ENCODE measurements around the gene TTC29.

TTC29 gene, protein sequence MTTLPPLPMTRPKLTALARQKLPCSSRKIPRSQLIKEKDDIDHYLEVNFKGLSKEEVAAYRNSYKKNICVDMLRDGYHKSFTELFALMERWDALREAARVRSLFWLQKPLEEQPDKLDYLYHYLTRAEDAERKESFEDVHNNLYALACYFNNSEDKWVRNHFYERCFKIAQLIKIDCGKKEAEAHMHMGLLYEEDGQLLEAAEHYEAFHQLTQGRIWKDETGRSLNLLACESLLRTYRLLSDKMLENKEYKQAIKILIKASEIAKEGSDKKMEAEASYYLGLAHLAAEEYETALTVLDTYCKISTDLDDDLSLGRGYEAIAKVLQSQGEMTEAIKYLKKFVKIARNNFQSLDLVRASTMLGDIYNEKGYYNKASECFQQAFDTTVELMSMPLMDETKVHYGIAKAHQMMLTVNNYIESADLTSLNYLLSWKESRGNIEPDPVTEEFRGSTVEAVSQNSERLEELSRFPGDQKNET

DNA sequence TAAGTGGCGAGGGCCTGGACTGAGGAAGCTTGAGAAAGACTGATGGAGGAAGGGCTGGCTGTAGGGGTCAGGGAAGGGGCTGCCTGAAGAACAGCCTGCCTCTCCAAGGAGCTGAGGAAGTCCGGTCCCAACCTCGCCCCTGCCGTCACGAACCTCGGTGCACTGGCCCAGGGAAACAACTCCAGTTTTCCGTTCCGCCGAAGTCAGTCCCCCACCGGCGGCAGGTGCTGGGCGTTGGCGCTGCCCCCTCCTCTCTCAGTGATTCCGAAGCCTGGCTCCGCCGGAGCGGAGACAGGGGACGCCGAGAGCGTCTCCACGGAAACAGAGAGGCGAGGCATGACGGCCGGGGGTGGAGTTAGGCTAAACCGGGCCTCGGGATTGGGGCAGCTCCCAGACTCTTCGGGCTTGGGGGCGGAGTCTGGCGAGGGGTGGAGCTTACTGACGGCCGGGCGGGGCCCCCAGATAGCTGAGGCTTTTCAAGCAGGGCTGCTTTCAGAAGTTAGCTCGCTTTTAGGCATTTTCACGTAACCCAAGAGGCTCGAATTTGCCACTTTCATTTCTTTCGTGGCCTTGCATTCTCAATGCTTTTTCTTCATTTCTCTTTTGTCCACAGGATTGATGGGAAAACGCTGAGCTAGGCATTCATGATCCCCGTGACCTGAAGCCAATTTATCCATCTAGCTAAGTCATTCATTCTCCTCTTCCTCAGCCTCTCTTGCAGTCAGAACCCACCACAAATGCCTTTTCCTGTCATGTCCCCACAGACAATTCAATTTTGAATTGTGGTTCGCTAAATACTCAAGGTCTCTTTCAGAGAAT lies at the start of gene TTC29:
Gene TTC29 (minus strand): TSS at position 309 of the 819 bp plus-strand sequence. CDS start 5,969 bp downstream, outside the sequence.
- DNase-seq = peak; percentile 83

DNA sequence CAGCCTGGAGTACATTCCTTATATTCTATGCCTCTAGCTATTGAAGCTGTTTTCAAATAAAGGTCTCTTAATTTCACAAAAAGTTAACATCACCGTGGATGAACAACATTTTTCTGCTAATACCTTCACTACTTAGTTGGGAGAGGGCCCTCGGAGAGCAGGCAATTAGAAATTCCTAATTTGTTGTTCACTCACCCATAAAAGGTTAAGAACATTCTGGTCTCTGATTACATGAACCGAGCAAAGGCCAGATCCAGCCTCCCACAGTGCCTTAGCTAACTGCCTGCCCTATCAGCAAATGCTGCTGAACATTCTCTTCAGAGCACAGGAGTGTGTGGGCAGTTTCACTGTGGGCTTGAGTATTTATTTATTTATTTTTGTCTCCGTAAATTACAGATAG lies 36.0 kb upstream of the TTC29 start:
- no peak for DNase-seq

DNA sequence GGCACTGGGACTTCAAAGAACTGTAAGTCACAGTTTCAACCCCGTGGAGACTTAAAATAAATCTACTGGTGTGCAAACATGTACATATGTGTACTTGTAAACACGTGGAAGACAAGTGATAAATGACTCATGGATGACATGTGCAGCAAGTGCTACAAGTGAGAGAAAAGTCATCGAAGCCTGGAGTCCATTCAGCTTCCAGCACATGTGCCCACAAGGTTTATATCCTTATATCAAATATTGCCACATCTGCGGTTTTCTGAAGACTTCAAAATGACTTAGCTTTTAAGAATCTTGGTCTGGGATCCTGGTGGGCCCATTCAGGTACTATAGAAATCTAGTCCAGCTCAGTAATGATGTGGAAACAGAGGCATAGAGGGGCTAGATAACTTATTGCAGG lies 33.0 kb upstream of the TTC29 start:
- DNase-seq = no peak

DNA sequence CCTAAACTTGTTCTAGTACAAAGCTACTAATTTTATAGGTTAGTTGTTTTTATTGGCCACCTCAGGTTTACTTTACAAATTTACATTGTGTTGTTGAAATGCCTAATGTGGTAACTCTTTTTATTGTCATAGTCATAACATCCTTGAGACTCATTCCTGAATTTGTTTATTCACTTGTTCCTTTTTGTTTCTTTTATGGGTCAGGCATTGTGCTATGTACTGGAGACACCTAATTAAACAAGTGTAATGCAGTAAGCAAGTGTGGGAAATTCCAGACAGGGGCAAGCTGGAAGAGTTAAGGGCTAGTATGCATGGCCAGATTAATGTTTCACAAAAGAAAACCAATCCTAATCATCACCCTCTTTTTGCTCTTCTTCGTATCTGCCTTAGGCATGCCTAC lies 30.5 kb upstream of the TTC29 start:
- DNase-seq = no peak

DNA sequence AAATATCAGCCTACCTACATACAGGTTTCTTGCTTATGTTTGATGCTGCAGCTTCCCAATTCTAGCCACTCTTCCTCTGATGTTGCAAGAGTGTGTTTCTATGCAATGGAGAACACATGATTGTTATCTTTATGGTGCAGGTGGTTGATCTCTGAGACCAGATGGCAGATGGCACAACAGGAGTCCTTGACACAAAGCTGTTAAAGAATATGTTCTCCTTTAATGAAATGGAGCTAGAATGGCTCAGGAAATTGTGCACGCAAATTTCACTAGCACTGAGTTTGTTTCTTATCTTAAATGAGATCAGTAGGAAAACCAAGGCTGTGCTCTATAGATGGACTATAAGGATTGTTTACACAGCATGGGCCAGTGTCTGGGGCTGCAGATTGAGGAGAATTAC lies 29.9 kb upstream of the TTC29 start:
- no peak for DNase-seq

DNA sequence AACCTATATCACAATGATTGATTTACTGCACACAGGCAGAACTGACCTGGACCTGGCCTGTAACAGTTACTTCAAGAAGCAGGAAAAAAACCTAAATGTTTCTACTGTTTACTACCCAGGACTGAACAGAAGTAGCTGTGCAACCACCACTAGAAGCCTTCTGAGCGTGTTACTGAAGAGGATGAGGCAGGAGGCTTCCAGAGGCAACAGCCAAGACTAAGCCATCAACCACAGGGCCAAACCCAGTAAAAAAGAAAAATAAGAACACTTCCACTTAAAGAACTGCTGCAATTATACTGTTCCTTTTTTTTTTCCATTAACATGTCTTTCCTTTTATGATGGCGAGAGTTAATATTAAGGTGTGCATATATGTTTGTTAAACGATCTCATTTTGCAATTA lies 29.4 kb upstream of the TTC29 start:
- no peak for DNase-seq

DNA sequence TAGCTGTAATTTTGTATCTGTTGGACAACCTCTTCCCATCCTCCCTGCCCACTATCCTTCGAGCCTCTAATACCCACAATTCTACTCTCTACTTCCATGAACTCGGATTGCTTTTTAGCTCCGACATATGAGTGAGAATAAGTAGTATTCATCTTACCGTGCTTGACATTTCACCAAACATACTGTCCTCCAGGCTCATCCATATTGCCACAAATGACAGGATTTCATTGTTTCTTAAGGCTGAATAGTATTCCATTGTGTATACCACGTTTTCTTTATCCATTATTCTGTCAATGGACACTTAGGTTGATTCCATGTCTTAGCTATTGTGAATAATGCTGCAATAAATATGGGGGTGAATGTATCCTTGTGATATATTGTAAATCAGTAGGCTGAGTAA lies 26.4 kb upstream of the TTC29 start:
- no peak for DNase-seq

DNA sequence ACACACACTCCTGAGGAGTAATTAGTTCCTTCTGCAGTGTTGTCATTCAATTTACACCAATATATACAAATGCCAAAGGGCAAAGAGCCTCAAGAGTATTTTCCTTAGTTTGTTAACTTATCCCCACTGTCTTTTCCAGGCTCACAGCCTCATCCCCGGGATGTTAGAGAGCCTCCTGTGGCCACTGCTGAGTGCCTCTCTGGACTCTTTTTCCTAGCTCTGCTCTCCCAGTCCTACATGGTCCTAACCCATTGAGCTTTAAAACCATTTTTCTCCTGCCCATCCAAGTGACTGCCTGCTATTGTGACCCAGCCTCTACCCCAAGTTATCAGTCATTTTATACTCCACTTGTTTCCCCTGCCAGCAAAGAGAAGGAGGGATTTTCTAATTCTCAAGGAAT lies 23.5 kb upstream of the TTC29 start:
- DNase-seq = no peak

DNA sequence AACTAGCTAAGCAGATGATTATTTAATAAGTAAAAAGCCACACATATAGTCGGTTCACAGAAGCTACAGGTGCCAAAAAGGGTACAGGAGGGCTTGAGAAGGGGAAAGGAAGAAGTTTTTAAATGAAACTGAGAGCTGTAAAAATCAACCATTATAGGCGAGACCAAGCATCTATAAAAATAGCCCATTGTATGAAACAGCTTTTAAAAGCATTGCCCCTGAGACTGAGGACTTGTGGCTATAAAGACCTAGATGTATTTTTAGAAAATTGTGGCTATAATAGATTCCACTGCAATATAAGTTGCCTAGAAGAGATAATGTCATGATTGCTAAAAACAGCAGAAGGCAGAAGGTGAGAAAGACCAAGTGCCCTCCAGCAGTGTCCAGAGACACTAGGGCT lies 15.0 kb upstream of the TTC29 start:
- DNase-seq = no peak

DNA sequence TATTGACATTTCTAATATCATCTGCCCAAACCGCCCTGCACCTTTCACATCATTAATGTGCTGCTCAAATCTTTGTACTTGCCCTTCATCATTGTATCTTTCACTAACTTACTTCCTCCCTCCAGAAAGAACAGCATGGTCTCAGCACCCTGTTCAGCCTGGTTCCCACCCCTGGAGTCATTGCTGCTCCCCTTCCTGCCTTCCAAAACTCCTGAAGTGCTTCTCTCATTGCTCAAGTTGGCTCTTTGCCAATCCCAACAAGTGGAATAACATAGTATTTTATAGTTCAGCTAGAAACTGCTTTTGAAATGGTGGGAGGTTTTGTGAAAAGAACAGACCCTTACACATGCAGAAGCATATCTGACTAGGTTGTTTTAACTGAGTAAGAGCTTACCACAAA lies 14.0 kb upstream of the TTC29 start:
- no peak for DNase-seq

DNA sequence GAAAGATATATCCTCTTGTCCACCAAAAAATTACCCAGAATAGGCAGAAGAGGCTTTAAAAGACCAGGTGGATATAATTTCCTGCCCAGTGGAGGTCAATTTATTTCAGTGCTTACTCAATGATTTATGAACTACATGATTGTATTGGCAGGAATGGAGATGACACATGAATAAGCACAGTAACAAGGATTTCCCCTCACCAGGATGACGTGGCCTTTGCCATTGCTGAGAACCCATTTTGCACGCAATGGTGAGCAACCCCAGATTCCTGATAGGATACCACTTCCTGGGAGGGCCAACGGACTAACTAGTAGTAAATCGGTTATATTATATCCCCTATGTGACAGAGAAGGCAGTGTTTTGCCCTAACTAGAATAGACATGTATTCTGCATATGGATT lies 11.6 kb upstream of the TTC29 start:
- no peak for DNase-seq

DNA sequence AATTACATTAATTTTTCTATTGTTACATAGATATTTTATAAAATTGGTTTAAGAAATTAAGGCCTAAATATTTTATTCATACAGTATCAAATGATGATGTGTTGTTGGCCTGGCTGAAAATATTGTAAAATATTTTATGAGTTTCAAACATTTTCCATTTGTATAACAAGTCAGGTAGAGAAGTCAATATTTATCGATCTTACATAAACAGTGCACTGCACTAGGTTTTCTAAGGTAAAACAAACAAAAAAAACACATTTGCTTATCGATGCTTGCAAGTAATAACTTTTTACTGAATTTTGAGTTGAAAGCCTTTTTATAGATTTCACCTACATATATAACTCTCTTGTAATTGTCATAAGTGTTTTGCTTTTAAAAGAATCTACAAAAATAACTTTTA lies 7.2 kb upstream of the TTC29 start:
- DNase-seq = no peak

DNA sequence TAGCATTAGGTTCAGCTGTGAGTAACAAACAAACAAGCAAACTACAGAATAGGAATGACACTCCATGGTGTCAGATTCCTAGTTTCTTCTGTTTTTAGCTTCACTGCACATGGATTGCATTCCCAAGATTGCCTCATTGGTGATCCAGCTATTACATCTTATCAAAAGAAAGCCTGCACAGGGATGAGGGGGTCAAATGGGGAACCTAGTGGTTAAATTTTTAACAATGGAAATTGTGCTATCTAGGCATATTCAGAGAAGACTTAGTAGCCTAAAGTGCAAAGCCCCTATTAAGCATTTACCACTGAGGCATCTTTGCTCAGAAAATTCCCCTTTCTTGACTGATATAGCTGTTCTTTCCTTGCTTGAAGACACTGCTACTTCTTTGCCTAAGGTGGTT lies 3.9 kb upstream of the TTC29 start:
- DNase-seq = no peak

DNA sequence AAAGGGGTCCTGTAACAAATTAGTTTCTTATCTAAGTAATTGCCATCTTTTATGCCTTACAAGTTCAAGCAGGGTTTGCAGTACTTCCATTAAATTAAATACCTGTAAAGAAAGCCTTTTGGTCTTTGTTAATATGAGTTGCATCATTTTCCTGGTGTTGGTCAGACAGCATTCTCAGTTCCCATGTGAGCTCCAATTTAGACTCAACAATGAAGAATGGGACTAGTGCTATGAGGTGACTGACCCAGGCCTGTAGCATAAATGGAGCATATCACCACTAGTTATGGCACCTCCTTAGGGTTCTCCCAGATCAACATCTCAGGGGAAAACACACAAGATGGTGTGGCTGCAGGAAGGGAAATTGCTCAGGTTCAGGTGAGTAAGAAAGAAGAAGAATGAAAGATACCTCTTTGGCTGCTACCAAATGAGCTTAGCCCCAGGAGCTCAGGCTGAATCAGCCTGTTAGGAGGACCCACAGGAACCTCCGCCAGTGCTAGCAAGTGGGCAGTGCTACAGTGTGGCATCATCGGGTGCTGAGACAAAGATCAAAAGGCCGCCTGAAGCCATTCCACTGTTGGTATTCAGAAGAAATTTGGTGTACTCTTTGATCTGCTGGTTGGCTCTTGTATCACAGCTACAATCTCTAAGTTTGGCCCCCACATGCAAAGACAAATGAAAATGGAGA lies 1.8 kb downstream of the TTC29 start:
- no peak for DNase-seq

DNA sequence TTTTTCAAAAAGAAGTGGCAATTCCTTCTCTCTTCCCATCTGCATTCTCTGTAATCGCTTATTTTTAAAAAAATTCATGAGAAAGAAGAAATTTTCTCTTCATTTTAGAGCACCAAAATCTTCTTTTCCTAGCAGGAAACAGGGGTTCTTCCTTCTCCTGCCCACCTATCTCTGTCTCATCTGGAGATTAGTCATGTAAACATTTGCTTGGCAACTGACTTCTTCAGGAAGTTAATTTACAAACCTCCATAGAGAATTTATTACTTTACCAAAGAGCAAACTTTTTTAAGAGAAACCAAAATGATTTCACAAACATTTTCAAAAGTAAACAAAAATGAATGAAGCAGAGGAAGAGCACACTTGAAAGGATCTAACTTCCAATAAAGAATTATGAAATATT lies 13.5 kb downstream of the TTC29 start:
- no peak for DNase-seq

DNA sequence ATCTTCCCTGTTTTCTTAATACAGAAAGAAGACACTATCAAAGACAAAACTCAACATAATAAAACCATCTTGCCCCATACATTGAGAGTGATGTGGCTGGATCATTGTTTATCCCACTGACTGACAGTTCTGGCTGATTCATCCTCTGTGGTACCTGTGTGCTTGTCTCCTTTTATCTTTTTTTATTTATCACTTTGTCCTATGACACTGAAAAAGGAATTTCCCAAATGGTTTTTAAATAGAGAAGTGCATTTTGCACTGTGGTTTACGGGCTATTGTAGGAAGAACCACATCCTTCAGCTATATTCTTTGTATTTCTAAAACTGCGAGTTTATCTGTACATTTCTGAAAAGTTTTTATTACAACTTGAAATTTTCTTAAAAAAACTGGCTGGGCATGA lies 15.0 kb downstream of the TTC29 start:
- no peak for DNase-seq

DNA sequence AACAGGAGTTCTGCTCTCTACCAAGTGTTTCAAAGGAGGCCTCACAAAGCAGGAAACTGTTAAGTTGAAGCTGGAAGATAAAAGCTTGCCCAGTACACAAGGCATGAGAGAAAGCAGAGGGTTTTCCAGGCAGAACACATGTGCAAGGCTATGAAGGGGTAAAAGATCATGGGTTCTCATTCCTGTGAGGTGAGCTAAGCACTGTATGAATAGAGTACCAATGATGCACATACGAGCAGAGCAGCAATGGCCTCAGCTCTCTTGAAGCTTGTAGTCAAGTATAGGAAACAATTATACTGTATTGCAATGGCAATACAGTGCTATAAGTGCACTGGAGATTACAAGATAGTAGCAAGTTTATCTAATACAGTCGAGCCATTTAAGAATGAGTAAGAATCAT lies 18.0 kb downstream of the TTC29 start:
- no peak for DNase-seq

DNA sequence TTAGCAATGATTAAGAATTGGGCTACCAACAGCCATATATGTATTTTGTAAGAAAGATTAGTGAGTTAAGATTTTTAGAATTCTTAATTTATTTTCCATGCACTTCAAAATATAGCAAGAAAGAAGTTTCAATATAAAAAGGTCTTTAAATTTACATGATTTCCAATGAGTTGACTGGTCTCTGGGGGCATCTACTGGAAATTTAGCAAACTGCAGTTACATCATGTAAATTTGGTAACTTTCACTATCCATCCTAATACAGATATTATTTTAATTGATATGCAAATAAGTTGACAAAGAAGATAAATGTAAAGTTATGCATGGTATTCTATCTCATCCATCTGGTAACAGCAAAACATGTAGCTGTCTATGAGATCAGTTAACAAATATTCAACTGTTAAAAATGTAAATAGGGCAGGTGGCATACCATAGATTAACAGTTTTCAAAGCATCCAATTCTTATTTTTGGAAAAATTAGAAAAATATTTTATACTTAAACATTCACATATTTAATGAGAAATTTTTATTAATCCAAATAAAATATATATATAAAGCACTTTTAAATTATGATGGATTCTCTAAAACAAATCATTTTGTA lies 29.1 kb downstream of the TTC29 start:
- no peak for DNase-seq

DNA sequence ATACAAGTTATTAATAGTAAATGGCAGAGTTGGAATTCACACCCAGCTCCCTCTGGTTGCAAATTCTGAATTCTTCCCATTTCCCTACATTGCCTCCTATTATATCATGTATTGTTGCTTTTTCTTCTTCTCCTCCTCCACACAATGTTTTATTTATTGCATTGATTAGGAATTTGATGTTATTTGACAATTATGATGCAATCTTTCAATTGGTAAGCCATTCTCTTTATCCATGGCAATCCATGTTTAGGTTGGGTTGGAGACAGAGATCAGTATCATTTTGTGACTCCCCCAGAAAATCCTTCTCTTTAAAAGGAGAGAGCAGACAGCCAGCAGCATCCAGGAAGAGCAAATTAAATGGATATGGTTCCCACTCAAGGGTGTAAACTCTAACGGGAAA lies 30.5 kb downstream of the TTC29 start:
- DNase-seq = no peak

DNA sequence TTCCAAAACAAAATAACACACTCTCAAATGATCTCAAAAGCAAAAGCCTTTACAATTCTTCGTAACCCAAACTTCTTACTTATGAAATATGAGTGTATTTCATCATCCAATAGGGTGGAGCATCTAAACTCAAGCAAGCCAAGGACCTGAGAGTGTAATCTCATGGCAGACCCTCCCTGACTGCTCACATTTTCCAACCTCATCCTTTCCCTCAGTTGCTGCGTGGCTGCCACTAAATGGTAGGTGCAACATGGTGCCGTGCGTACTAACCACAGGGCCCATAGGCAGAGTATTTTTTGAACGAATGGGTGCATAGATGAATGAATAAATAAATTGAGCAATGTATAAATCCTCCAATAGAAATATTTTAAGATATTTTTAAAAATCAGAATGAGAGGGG lies 45.4 kb downstream of the TTC29 start:
- DNase-seq = no peak

DNA sequence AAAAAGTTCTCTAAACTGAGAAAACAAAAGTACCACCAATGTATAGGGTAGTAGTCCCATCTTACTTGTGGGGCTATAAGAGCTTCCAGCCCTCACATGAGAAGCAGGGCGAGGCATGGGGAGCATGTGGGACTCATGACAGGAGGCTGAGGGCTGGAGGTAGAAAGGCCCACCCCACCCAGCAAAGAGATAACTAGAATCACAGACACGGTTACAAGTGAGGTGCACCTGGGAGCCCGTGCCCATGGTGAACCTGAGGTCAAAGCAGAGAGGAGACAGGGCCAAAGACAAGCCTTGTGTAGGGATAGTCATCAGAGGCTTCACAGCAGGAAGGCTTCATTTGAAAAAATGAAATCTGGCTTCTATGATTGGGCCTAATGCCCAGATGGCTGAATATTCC lies 55.4 kb downstream of the TTC29 start:
- DNase-seq = no peak

DNA sequence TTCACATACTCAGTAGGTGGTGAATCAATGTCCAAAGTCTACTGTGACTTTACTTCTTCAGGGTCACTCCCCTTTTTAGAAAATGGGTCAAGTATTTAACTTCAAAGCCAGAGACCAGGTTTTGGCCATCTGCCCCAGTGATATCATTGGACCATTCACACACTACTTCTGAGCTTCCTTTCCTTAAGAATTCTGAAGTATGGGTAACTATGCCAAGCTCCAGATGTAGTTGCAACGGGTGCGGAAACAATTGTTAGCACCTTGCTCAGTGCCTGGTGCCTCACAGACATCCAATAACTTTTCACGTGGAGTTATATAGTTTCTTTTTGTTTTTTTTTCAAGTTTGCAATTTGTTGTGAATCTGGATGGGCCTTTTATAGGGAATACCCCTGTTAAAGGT lies 62.6 kb downstream of the TTC29 start:
- DNase-seq = no peak

DNA sequence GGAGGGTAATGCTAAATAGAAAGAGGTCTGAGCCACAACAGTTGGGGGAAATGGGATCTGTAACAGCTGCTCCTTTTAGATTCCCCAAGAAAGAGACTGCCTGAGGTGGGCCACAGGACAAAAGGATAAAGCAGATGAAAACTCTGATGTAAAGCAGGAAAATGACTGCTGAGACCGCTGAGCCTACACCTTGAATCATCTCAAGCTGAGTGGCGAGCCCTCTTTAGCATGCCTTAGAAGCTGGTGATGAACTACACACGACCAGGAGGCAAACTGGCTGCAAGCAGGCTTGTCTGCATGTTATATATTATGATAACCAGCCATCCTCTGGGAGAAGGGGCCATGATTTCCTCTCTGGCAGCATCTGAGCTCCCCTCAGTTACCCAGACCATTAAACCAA lies 88.4 kb downstream of the TTC29 start:
- no peak for DNase-seq

Data from NCI-H1048 (cell line).